ENCODE data around the gene ALOX12B.

Gene ALOX12B

GRCh38 chr17:8087075-8087951, at the start of gene ALOX12B:
Gene ALOX12B, minus strand, starts transcription at chr17:8087716. Its CDS starts 274 bp downstream, at chr17:8087442.
- no peak within 1 kb of the TSS for H3K27ac ChIP-seq (ENCODE audit: low read depth, low read length, poor library complexity, severe bottlenecking)
- no peak for TF ChIP-seq EZH2 (IDR thresholded peaks at IDR 0.05; ENCODE audit: borderline replicate concordance, low read length)
- TF ChIP-seq CTCF (IDR thresholded peaks at IDR 0.05; ENCODE audit: low read length): no peak
- no peaks in the 10 kb centered on the region for H4K20me1 ChIP-seq (ENCODE audit: insufficient read depth, low read length)
- no peaks in the 10 kb centered on the region for H3F3A ChIP-seq (ENCODE audit: insufficient read depth, low read length)
- no peaks in the 10 kb centered on the region for H3K79me2 ChIP-seq (ENCODE audit: insufficient read depth, low read length)
- no peak within 1 kb of the TSS for H2AFZ ChIP-seq (ENCODE audit: low read length)
- no peak within 1 kb of the TSS for H3K4me2 ChIP-seq (ENCODE audit: low read length)
- no peaks in the 10 kb centered on the region for H3K9me3 ChIP-seq (ENCODE audit: low read length)
- H3K9me2 ChIP-seq (ENCODE audit: low read depth, low read length): no peaks in the 10 kb centered on the region
- no peaks in the 10 kb centered on the region; the same call in none of the 2 replicates for H3K27me3 ChIP-seq (ENCODE audit: insufficient read depth, low read length)
- H3K36me3 ChIP-seq (ENCODE audit: insufficient read depth, low read length): no peaks in the 10 kb centered on the region
- H3K4me1 ChIP-seq (ENCODE audit: insufficient read depth, low read length, severe bottlenecking): peaks cover 12% of the 10 kb centered on the region
- no peak within 1 kb of the TSS for H3K4me3 ChIP-seq (ENCODE audit: low read depth, low read length, poor library complexity, severe bottlenecking)
- no peak within 1 kb of the TSS for H3K9ac ChIP-seq (ENCODE audit: low read length)

- no peak overlapping the region for H2AFZ ChIP-seq (ENCODE audit: low read length)
- H3K4me3 ChIP-seq (ENCODE audit: low read depth, low read length, poor library complexity, severe bottlenecking): no peak overlapping the region
- no peak overlapping the region for H3K9ac ChIP-seq (ENCODE audit: low read length)
Observed at GRCh38 chr17:8133941-8134340, 46.4 kb upstream of the ALOX12B start.

GRCh38 chr17:8133399-8133798, 45.9 kb upstream of the ALOX12B start:
- Histone ChIP-seq H3K9me2 (ENCODE audit: low read depth, low read length) (no peaks in the 10 kb centered on the region), H3K79me2 (ENCODE audit: insufficient read depth, low read length) (no peaks in the 10 kb centered on the region), H2AFZ (ENCODE audit: low read length) (no peak overlapping the region), H3K4me1 (ENCODE audit: insufficient read depth, low read length, severe bottlenecking) (peaks cover 5% of the 10 kb centered on the region), H3K27ac (ENCODE audit: low read depth, low read length, poor library complexity, severe bottlenecking) (no peak overlapping the region), H4K20me1 (ENCODE audit: insufficient read depth, low read length) (no peaks in the 10 kb centered on the region), H3K9me3 (ENCODE audit: low read length) (no peaks in the 10 kb centered on the region), H3F3A (ENCODE audit: insufficient read depth, low read length) (no peaks in the 10 kb centered on the region), H3K36me3 (ENCODE audit: insufficient read depth, low read length) (no peaks in the 10 kb centered on the region), H3K27me3 (ENCODE audit: insufficient read depth, low read length) (no peaks in the 10 kb centered on the region), H3K9ac (ENCODE audit: low read length) (no peak overlapping the region), H3K4me2 (ENCODE audit: low read length) (no peak overlapping the region), H3K4me3 (ENCODE audit: low read depth, low read length, poor library complexity, severe bottlenecking) (no peak overlapping the region)
- TF ChIP-seq EZH2 (IDR thresholded peaks at IDR 0.05; ENCODE audit: borderline replicate concordance, low read length) (no peak), CTCF (IDR thresholded peaks at IDR 0.05; ENCODE audit: low read length) (no peak)

More at GRCh38 chr17:8133941-8134340, 46.4 kb upstream of the ALOX12B start:
- no peak for TF ChIP-seq CTCF (IDR thresholded peaks at IDR 0.05; ENCODE audit: low read length)
- TF ChIP-seq EZH2 (IDR thresholded peaks at IDR 0.05; ENCODE audit: borderline replicate concordance, low read length): no peak
- Histone ChIP-seq H3K9me3 (ENCODE audit: low read length) (no peaks in the 10 kb centered on the region), H3F3A (ENCODE audit: insufficient read depth, low read length) (no peaks in the 10 kb centered on the region), H3K79me2 (ENCODE audit: insufficient read depth, low read length) (no peaks in the 10 kb centered on the region), H3K27me3 (ENCODE audit: insufficient read depth, low read length) (no peaks in the 10 kb centered on the region), H3K9me2 (ENCODE audit: low read depth, low read length) (no peaks in the 10 kb centered on the region), H3K4me1 (ENCODE audit: insufficient read depth, low read length, severe bottlenecking) (peaks cover 6% of the 10 kb centered on the region), H3K27ac (ENCODE audit: low read depth, low read length, poor library complexity, severe bottlenecking) (no peak overlapping the region), H3K36me3 (ENCODE audit: insufficient read depth, low read length) (no peaks in the 10 kb centered on the region), H4K20me1 (ENCODE audit: insufficient read depth, low read length) (no peaks in the 10 kb centered on the region), H3K4me2 (ENCODE audit: low read length) (no peak overlapping the region)

All from OCI-LY1 (cell line).